GM23338 (cell line): Measurements from ENCODE around the gene CD19. TPM values are rescaled to one million over a fixed set of nuclear protein-coding genes. Genes with fewer than 3 reads are reported as not detected.

Experiments used
- ATAC-seq: fragments of 200-7000 bp; cut with Tn5 transposase; 3 replicates; pipeline ENCODE4 v1.9.1; 2020
- DNase-seq: peaks from one replicate; pipeline ENCODE4 v3.0.0-alpha.2; 2015; ENCODE audit warnings: low spot score
- H2AFZ ChIP-seq: fragments of 200-600 bp; sonication (generic); 2 replicates; pipeline ENCODE4 v1.8.0; 2016; ENCODE audit warnings: antibody characterized with exemption, mild to moderate bottlenecking, moderate library complexity
- H3F3A ChIP-seq: fragments of 200-600 bp; sonication (generic); replicated peaks from 2 replicates; pipeline ENCODE4 v1.8.0; 2017; ENCODE audit warnings: antibody characterized with exemption, mixed run types, low read depth
- H3K27ac ChIP-seq: fragments of 200-600 bp; sonication (generic); 2 replicates; pipeline ENCODE4 v1.6.1; 2016; ENCODE audit warnings: low read depth
- H3K27me3 ChIP-seq: fragments of 200-600 bp; sonication (generic); 2 replicates; pipeline ENCODE4 v1.8.0; 2016; ENCODE audit warnings: mild to moderate bottlenecking, mixed run types, moderate library complexity; ENCODE audit not compliant: insufficient read depth
- H3K36me3 ChIP-seq: fragments of 200-600 bp; sonication (generic); 2 replicates; pipeline ENCODE4 v1.8.0; 2016; ENCODE audit warnings: mild to moderate bottlenecking; ENCODE audit not compliant: insufficient read depth
- H3K4me1 ChIP-seq: fragments of 200-600 bp; sonication (generic); 2 replicates; pipeline ENCODE4 v1.8.0; 2016; ENCODE audit warnings: mild to moderate bottlenecking, moderate library complexity; ENCODE audit not compliant: insufficient read depth
- H3K4me2 ChIP-seq: fragments of 200-600 bp; sonication (generic); 2 replicates; pipeline ENCODE4 v1.7.1; 2017; ENCODE audit warnings: mixed run types
- H3K4me3 ChIP-seq: fragments of 200-600 bp; sonication (generic); 2 replicates; pipeline ENCODE4 v1.6.1; 2016; ENCODE audit warnings: mixed run types
- H3K79me2 ChIP-seq: fragments of 200-600 bp; sonication (generic); replicated peaks from 2 replicates; pipeline ENCODE4 v1.8.0; 2017; ENCODE audit warnings: mild to moderate bottlenecking; ENCODE audit not compliant: insufficient read depth
- H3K9me2 ChIP-seq: fragments of 200-600 bp; sonication (generic); 2 replicates; pipeline ENCODE4 v1.8.0; 2017; ENCODE audit not compliant: insufficient read depth
- H4K20me1 ChIP-seq: fragments of 200-600 bp; sonication (generic); replicated peaks from 2 replicates; pipeline ENCODE4 v1.8.0; 2017; ENCODE audit warnings: mild to moderate bottlenecking; ENCODE audit not compliant: insufficient read depth
- H3K27ac Mint-ChIP-seq: 2 replicates; pipeline ENCODE4 v1.8.0; 2020; ENCODE audit warnings: inconsistent platforms, mild to moderate bottlenecking, moderate library complexity, mixed read lengths
- H3K27me3 Mint-ChIP-seq: 3 replicates; pipeline ENCODE4 v1.8.0; 2022; ENCODE audit warnings: low read depth, mild to moderate bottlenecking, moderate library complexity, mixed read lengths, inconsistent platforms; ENCODE audit not compliant: insufficient read depth, poor library complexity
- H3K36me3 Mint-ChIP-seq: 3 replicates; pipeline ENCODE4 v1.8.0; 2021; ENCODE audit warnings: low read depth, mild to moderate bottlenecking, inconsistent platforms, moderate library complexity, mixed read lengths
- H3K4me1 Mint-ChIP-seq: 3 replicates; pipeline ENCODE4 v1.8.0; 2020; ENCODE audit warnings: mild to moderate bottlenecking, inconsistent platforms, mixed read lengths
- H3K4me3 Mint-ChIP-seq: 3 replicates; pipeline ENCODE4 v1.8.0; 2021; ENCODE audit warnings: moderate library complexity, mild to moderate bottlenecking, inconsistent platforms, mixed read lengths
- H3K9me3 Mint-ChIP-seq: 3 replicates; pipeline ENCODE4 v1.8.0; 2020; ENCODE audit warnings: moderate library complexity, mild to moderate bottlenecking, inconsistent platforms, mixed read lengths
- CREB1 ChIP-seq: fragments of 250-450 bp; sonication (Bioruptor Pico); IDR thresholded peaks from 2 replicates; pipeline ENCODE4 v1.5.0; 2020; ENCODE audit warnings: low read depth, mild to moderate bottlenecking, moderate library complexity
- EZH2 ChIP-seq: fragments of 200-600 bp; sonication (generic); IDR thresholded peaks from one replicate; pipeline ENCODE4 v1.8.0; 2017; ENCODE audit warnings: antibody characterized with exemption, mild to moderate bottlenecking, low read depth; ENCODE audit not compliant: unreplicated experiment
- EZH2phosphoT487 ChIP-seq: fragments of 200-600 bp; sonication (generic); IDR thresholded peaks from one replicate; pipeline ENCODE4 v1.8.1; 2018; ENCODE audit warnings: antibody characterized with exemption; ENCODE audit not compliant: unreplicated experiment
- JUNB ChIP-seq: IDR thresholded peaks from one replicate; pipeline ENCODE4 v1.6.1; 2016; ENCODE audit warnings: antibody characterized with exemption; ENCODE audit not compliant: unreplicated experiment
- NANOG ChIP-seq: IDR thresholded peaks from 2 replicates; pipeline ENCODE4 v1.6.1; 2016; ENCODE audit warnings: antibody characterized with exemption, borderline replicate concordance
- POLR2AphosphoS5 ChIP-seq: IDR thresholded peaks from 2 replicates; pipeline ENCODE4 v1.6.1; 2016; ENCODE audit warnings: antibody characterized with exemption, low read depth
- STAT1 ChIP-seq: IDR thresholded peaks from one replicate; pipeline ENCODE4 v1.6.1; 2016; ENCODE audit warnings: antibody characterized with exemption; ENCODE audit not compliant: unreplicated experiment
- ZNF114 ChIP-seq: fragments of 250-450 bp; sonication (Bioruptor Pico); IDR thresholded peaks from 2 replicates; pipeline ENCODE4 v1.5.0; 2020; ENCODE audit warnings: mild to moderate bottlenecking, moderate library complexity
- ZNF331 ChIP-seq: fragments of 250-450 bp; sonication (Bioruptor Pico); IDR thresholded peaks from 2 replicates; pipeline ENCODE4 v1.5.0; 2020; ENCODE audit warnings: low read depth, mild to moderate bottlenecking, moderate library complexity
- polyA plus RNA-seq: library from polyadenylated mRNA; unstranded; fragments of >200 nt; fragmentation: Nextera tagmentation; extraction: Ambion mirVana; gene quantifications from 2 replicates; pipeline ENCODE4 v1.2.1, GENCODE V29; 2016
- total RNA-seq: library from RNA; depleted of rRNA; stranded (reverse); fragments of >200 nt; shearing (Covaris generic); gene quantifications from 2 replicates; pipeline ENCODE4 v1.2.3, GENCODE V29; 2014
- TF ChIP-seq, protein P1 (sequence below): IDR thresholded peaks from one replicate; pipeline ENCODE4 v1.6.1; 2018; ENCODE audit warnings: antibody characterized with exemption; ENCODE audit not compliant: unreplicated experiment
- TF ChIP-seq, protein P2 (sequence below): IDR thresholded peaks from 2 replicates; pipeline ENCODE4 v1.6.1; 2016; ENCODE audit warnings: antibody characterized with exemption
- TF ChIP-seq, protein P3 (sequence below), 2 experiments: fragments of 200-600 bp in 1 of 2; sonication (generic) in 1 of 2; conservative IDR thresholded peaks; 2 replicates each; pipeline versions ENCODE4 v1.5.1 to v1.6.1; 2016 to 2017; ENCODE audit warnings: antibody characterized with exemption in 2 of 2, low read depth in 2 of 2, mild to moderate bottlenecking in 2 of 2, moderate library complexity in 1 of 2
- TF ChIP-seq, protein P4 (sequence below): fragments of 250-450 bp; sonication (Bioruptor Pico); IDR thresholded peaks from 2 replicates; pipeline ENCODE4 v1.5.0; 2020; ENCODE audit warnings: mild to moderate bottlenecking, moderate library complexity

CD19 gene
- total and polyA plus RNA-seq, 2 experiments from 2014 or later: 0.83 to 1.9 TPM

DNA sequence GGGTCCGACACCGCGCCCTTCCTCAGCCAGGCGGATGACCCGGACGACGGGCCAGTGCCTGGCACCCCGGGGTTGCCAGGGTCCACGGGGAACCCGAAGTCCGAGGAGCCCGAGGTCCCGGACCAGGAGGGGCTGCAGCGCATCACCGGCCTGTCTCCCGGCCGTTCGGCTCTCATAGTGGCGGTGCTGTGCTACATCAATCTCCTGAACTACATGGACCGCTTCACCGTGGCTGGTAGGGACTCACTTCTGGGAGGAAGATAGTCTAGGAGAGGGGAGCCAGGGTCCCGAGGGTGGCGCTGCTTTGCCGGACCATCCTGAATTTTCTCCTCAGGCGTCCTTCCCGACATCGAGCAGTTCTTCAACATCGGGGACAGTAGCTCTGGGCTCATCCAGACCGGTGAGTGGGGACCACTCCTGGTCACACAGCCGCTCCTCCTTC is 43.4 kb downstream of the CD19 start:
- Histone ChIP-seq H3K4me3 (peak overlapping the region; percentile 72), H2AFZ (peak overlapping the region; percentile 88; the same call in 1 of the 2 replicates), H3K79me2 (peaks cover 5% of the 10 kb centered on the region; the same call in 1 of the 2 replicates), H3K36me3 (no peaks in the 10 kb centered on the region), H4K20me1 (no peaks in the 10 kb centered on the region; the same call in 1 of the 2 replicates), H3K27ac (no peak overlapping the region), H3K9me2 (no peaks in the 10 kb centered on the region), H3F3A (0 out of 2 replicates have a peak, but pooled peaks cover 3% of the 10 kb centered on the region), H3K4me1 (peaks cover 6% of the 10 kb centered on the region; the same call in 1 of the 2 replicates), H3K4me2 (peak overlapping the region; percentile 88), H3K27me3 (no peaks in the 10 kb centered on the region)
- Mint-ChIP-seq H3K27me3 (peaks cover 10% of the 10 kb centered on the region), H3K36me3 (peaks cover 11% of the 10 kb centered on the region; the same call in 2 of the 3 replicates), H3K4me3 (peak overlapping the region; percentile 87), H3K9me3 (no peaks in the 10 kb centered on the region), H3K4me1 (peaks cover 5% of the 10 kb centered on the region), H3K27ac (peak overlapping the region; percentile 24; the same call in 1 of the 2 replicates)
- DNase-seq (no peak), ATAC-seq (no peak; the same call in 2 of the 3 replicates)
- TF ChIP-seq, protein P1, sequence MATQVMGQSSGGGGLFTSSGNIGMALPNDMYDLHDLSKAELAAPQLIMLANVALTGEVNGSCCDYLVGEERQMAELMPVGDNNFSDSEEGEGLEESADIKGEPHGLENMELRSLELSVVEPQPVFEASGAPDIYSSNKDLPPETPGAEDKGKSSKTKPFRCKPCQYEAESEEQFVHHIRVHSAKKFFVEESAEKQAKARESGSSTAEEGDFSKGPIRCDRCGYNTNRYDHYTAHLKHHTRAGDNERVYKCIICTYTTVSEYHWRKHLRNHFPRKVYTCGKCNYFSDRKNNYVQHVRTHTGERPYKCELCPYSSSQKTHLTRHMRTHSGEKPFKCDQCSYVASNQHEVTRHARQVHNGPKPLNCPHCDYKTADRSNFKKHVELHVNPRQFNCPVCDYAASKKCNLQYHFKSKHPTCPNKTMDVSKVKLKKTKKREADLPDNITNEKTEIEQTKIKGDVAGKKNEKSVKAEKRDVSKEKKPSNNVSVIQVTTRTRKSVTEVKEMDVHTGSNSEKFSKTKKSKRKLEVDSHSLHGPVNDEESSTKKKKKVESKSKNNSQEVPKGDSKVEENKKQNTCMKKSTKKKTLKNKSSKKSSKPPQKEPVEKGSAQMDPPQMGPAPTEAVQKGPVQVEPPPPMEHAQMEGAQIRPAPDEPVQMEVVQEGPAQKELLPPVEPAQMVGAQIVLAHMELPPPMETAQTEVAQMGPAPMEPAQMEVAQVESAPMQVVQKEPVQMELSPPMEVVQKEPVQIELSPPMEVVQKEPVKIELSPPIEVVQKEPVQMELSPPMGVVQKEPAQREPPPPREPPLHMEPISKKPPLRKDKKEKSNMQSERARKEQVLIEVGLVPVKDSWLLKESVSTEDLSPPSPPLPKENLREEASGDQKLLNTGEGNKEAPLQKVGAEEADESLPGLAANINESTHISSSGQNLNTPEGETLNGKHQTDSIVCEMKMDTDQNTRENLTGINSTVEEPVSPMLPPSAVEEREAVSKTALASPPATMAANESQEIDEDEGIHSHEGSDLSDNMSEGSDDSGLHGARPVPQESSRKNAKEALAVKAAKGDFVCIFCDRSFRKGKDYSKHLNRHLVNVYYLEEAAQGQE: no peak
- TF ChIP-seq ZNF114 (no peak), JUNB (no peak), STAT1 (no peak), CREB1 (CRISPR knock-in tag) (no peak), EZH2 (no peak), ZNF331 (no peak), POLR2AphosphoS5 (no peak), NANOG (no peak), EZH2phosphoT487 (no peak)
- TF ChIP-seq, protein P2, sequence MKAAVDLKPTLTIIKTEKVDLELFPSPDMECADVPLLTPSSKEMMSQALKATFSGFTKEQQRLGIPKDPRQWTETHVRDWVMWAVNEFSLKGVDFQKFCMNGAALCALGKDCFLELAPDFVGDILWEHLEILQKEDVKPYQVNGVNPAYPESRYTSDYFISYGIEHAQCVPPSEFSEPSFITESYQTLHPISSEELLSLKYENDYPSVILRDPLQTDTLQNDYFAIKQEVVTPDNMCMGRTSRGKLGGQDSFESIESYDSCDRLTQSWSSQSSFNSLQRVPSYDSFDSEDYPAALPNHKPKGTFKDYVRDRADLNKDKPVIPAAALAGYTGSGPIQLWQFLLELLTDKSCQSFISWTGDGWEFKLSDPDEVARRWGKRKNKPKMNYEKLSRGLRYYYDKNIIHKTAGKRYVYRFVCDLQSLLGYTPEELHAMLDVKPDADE: no peak
- TF ChIP-seq, protein P3, sequence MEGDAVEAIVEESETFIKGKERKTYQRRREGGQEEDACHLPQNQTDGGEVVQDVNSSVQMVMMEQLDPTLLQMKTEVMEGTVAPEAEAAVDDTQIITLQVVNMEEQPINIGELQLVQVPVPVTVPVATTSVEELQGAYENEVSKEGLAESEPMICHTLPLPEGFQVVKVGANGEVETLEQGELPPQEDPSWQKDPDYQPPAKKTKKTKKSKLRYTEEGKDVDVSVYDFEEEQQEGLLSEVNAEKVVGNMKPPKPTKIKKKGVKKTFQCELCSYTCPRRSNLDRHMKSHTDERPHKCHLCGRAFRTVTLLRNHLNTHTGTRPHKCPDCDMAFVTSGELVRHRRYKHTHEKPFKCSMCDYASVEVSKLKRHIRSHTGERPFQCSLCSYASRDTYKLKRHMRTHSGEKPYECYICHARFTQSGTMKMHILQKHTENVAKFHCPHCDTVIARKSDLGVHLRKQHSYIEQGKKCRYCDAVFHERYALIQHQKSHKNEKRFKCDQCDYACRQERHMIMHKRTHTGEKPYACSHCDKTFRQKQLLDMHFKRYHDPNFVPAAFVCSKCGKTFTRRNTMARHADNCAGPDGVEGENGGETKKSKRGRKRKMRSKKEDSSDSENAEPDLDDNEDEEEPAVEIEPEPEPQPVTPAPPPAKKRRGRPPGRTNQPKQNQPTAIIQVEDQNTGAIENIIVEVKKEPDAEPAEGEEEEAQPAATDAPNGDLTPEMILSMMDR (conservative IDR thresholded peaks at IDR 0.05; ENCODE audit: low read depth in 2 of 2): no peak
- TF ChIP-seq, protein P4, sequence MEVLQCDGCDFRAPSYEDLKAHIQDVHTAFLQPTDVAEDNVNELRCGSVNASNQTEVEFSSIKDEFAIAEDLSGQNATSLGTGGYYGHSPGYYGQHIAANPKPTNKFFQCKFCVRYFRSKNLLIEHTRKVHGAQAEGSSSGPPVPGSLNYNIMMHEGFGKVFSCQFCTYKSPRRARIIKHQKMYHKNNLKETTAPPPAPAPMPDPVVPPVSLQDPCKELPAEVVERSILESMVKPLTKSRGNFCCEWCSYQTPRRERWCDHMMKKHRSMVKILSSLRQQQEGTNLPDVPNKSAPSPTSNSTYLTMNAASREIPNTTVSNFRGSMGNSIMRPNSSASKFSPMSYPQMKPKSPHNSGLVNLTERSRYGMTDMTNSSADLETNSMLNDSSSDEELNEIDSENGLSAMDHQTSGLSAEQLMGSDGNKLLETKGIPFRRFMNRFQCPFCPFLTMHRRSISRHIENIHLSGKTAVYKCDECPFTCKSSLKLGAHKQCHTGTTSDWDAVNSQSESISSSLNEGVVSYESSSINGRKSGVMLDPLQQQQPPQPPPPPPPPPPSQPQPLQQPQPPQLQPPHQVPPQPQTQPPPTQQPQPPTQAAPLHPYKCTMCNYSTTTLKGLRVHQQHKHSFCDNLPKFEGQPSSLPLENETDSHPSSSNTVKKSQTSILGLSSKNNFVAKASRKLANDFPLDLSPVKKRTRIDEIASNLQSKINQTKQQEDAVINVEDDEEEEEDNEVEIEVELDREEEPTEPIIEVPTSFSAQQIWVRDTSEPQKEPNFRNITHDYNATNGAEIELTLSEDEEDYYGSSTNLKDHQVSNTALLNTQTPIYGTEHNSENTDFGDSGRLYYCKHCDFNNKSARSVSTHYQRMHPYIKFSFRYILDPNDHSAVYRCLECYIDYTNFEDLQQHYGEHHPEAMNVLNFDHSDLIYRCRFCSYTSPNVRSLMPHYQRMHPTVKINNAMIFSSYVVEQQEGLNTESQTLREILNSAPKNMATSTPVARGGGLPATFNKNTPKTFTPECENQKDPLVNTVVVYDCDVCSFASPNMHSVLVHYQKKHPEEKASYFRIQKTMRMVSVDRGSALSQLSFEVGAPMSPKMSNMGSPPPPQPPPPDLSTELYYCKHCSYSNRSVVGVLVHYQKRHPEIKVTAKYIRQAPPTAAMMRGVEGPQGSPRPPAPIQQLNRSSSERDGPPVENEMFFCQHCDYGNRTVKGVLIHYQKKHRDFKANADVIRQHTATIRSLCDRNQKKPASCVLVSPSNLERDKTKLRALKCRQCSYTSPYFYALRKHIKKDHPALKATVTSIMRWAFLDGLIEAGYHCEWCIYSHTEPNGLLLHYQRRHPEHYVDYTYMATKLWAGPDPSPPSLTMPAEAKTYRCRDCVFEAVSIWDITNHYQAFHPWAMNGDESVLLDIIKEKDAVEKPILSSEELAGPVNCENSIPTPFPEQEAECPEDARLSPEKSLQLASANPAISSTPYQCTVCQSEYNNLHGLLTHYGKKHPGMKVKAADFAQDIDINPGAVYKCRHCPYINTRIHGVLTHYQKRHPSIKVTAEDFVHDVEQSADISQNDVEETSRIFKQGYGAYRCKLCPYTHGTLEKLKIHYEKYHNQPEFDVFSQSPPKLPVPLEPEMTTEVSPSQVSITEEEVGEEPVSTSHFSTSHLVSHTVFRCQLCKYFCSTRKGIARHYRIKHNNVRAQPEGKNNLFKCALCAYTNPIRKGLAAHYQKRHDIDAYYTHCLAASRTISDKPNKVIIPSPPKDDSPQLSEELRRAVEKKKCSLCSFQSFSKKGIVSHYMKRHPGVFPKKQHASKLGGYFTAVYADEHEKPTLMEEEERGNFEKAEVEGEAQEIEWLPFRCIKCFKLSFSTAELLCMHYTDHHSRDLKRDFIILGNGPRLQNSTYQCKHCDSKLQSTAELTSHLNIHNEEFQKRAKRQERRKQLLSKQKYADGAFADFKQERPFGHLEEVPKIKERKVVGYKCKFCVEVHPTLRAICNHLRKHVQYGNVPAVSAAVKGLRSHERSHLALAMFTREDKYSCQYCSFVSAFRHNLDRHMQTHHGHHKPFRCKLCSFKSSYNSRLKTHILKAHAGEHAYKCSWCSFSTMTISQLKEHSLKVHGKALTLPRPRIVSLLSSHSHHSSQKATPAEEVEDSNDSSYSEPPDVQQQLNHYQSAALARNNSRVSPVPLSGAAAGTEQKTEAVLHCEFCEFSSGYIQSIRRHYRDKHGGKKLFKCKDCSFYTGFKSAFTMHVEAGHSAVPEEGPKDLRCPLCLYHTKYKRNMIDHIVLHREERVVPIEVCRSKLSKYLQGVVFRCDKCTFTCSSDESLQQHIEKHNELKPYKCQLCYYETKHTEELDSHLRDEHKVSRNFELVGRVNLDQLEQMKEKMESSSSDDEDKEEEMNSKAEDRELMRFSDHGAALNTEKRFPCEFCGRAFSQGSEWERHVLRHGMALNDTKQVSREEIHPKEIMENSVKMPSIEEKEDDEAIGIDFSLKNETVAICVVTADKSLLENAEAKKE: no peak
